ENCODE results near the gene LPIN1. TPM values are rescaled to one million over a fixed set of nuclear protein-coding genes. Genes with fewer than 3 reads are reported as not detected.
A peak's percentile ranks its signal among the peaks of the same experiment; 100 is the strongest.

The LPIN1 gene
- total and polyA plus RNA-seq, 2 of the 13 experiments (the other 11 are each of a cell fraction or from before 2014, with no cell fraction given) = 9.7 to 19.4 TPM

GRCh38 chr2:11822746-11823451 lies 76.5 kb downstream of the LPIN1 start (continued):
- TF ChIP-seq SOX6 (IDR thresholded peaks at IDR 0.05) (no peak), SOX6 (CRISPR knock-in tag; IDR thresholded peaks at IDR 0.05) (peak; percentile 77), CBX5 (CRISPR knock-in tag; IDR thresholded peaks at IDR 0.05; ENCODE audit: borderline replicate concordance) (peak; percentile 71; the same call in 1 of the 2 replicates), SIN3A (IDR thresholded peaks at IDR 0.05; ENCODE audit: borderline replicate concordance, low read depth, low read length) (no peak), KMT2B (CRISPR knock-in tag; IDR thresholded peaks at IDR 0.05) (no peak), SP5 (CRISPR knock-in tag; IDR thresholded peaks at IDR 0.05; ENCODE audit: borderline replicate concordance, low read depth) (peak; percentile 98), STAT5B (CRISPR knock-in tag; IDR thresholded peaks at IDR 0.05) (no peak), MATR3 (CRISPR knock-in tag; IDR thresholded peaks at IDR 0.05) (no peak), HDAC2 (CRISPR knock-in tag; IDR thresholded peaks at IDR 0.05) (0 out of 2 replicates have a peak, but pooled peaks have one; percentile 20), ZNF761 (CRISPR knock-in tag; conservative IDR thresholded peaks at IDR 0.05) (0 out of 2 replicates have a peak, but pooled peaks have one; percentile 34), YEATS4 (CRISPR knock-in tag; IDR thresholded peaks at IDR 0.05; ENCODE audit: borderline replicate concordance) (no peak), ZNF232 (CRISPR knock-in tag; IDR thresholded peaks at IDR 0.05; ENCODE audit: borderline replicate concordance) (peak; percentile 79; the same call in 1 of the 2 replicates), TOPORS (CRISPR knock-in tag; IDR thresholded peaks at IDR 0.05) (no peak), ZNF781 (CRISPR knock-in tag; IDR thresholded peaks at IDR 0.05; ENCODE audit: borderline replicate concordance, not compliant biosample characterization) (no peak), ZNF557 (CRISPR knock-in tag; IDR thresholded peaks at IDR 0.05) (no peak), SNAI1 (CRISPR knock-in tag; IDR thresholded peaks at IDR 0.05; ENCODE audit: borderline replicate concordance) (no peak), ZNF543 (CRISPR knock-in tag; IDR thresholded peaks at IDR 0.05) (0 out of 2 replicates have a peak, but pooled peaks have one; percentile 53), ZBTB33 (CRISPR knock-in tag; IDR thresholded peaks at IDR 0.05) (peak; percentile 88), NFKB2 (CRISPR knock-in tag; IDR thresholded peaks at IDR 0.05; ENCODE audit: borderline replicate concordance) (peak; percentile 34; the same call in 1 of the 2 replicates), ZNF367 (CRISPR knock-in tag; IDR thresholded peaks at IDR 0.05; ENCODE audit: borderline replicate concordance) (0 out of 2 replicates have a peak, but pooled peaks have one; percentile 22)
- TF ChIP-seq, protein P1, sequence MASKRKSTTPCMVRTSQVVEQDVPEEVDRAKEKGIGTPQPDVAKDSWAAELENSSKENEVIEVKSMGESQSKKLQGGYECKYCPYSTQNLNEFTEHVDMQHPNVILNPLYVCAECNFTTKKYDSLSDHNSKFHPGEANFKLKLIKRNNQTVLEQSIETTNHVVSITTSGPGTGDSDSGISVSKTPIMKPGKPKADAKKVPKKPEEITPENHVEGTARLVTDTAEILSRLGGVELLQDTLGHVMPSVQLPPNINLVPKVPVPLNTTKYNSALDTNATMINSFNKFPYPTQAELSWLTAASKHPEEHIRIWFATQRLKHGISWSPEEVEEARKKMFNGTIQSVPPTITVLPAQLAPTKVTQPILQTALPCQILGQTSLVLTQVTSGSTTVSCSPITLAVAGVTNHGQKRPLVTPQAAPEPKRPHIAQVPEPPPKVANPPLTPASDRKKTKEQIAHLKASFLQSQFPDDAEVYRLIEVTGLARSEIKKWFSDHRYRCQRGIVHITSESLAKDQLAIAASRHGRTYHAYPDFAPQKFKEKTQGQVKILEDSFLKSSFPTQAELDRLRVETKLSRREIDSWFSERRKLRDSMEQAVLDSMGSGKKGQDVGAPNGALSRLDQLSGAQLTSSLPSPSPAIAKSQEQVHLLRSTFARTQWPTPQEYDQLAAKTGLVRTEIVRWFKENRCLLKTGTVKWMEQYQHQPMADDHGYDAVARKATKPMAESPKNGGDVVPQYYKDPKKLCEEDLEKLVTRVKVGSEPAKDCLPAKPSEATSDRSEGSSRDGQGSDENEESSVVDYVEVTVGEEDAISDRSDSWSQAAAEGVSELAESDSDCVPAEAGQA (IDR thresholded peaks at IDR 0.05; ENCODE audit: low read depth) = no peak
- TF ChIP-seq, protein P1 (CRISPR knock-in tag; IDR thresholded peaks at IDR 0.05; ENCODE audit: borderline replicate concordance) = no peak
- TF ChIP-seq, protein P2, sequence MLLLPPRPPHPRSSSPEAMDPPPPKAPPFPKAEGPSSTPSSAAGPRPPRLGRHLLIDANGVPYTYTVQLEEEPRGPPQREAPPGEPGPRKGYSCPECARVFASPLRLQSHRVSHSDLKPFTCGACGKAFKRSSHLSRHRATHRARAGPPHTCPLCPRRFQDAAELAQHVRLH (CRISPR knock-in tag; IDR thresholded peaks at IDR 0.05; ENCODE audit: borderline replicate concordance, low read depth) = no peak
